BE2C (cell line): ENCODE measurements around the gene DCUN1D5.
"Not testable (repeated sequence)": the region's sequence is repeated elsewhere in the genome, so short reads cannot be mapped to it uniquely, and the experiment has no call there.

Source experiments
- DNase-seq: peaks from one replicate; pipeline ENCODE4 v3.0.0-alpha.2; 2020
- H3K27me3 ChIP-seq: fragments of 250-450 bp; sonication (Bioruptor Pico); 2 replicates; pipeline ENCODE4 v1.5.1; 2020; ENCODE audit warnings: mild to moderate bottlenecking
- H3K36me3 ChIP-seq: fragments of 250-450 bp; sonication (Bioruptor Pico); 2 replicates; pipeline ENCODE4 v1.5.1; 2020; ENCODE audit warnings: mild to moderate bottlenecking
- H3K4me1 ChIP-seq: fragments of 250-450 bp; sonication (Bioruptor Pico); 2 replicates; pipeline ENCODE4 v1.5.1; 2020
- H3K4me3 ChIP-seq: 2 replicates; pipeline ENCODE4 v1.5.1; 2011; ENCODE audit warnings: low read depth, low read length
- H3K9me3 ChIP-seq: fragments of 250-450 bp; sonication (Bioruptor Pico); 2 replicates; pipeline ENCODE4 v1.5.1; 2020
- CTCF ChIP-seq: IDR thresholded peaks from 2 replicates; pipeline ENCODE4 v1.5.1; 2012; ENCODE audit warnings: mild to moderate bottlenecking, low read depth, low read length

The DCUN1D5 gene

GRCh38 chr11:103035791-103036434 is 56.0 kb downstream of the DCUN1D5 start:
- H3K9me3 ChIP-seq, result no peaks in the 10 kb centered on the region
- TF ChIP-seq CTCF, result peak; percentile 75
- no peak overlapping the region for H3K4me3 ChIP-seq
- no peaks in the 10 kb centered on the region for H3K36me3 ChIP-seq
- H3K27me3 ChIP-seq, result 0 out of 2 replicates have a peak, but pooled peaks cover 3% of the 10 kb centered on the region
- peak; percentile 42 for DNase-seq
- no peaks in the 10 kb centered on the region for H3K4me1 ChIP-seq

- Histone ChIP-seq H3K9me3 (no peaks in the 10 kb centered on the region), H3K4me3 (no peak overlapping the region), H3K4me1 (no peaks in the 10 kb centered on the region), H3K27me3 (0 out of 2 replicates have a peak, but pooled peaks cover 3% of the 10 kb centered on the region), H3K36me3 (no peaks in the 10 kb centered on the region)
- TF ChIP-seq CTCF, result no peak
- no peak for DNase-seq
Observed at GRCh38 chr11:103035216-103035615, 56.7 kb downstream of the DCUN1D5 start.

- Histone ChIP-seq H3K27me3 (no peaks in the 10 kb centered on the region), H3K4me1 (no peaks in the 10 kb centered on the region), H3K36me3 (no peaks in the 10 kb centered on the region), H3K9me3 (no peaks in the 10 kb centered on the region), H3K4me3 (no peak overlapping the region)
- no peak for DNase-seq
- TF ChIP-seq CTCF, result no peak
Observed at GRCh38 chr11:103031834-103032233, 60.1 kb downstream of the DCUN1D5 start.

GRCh38 chr11:103029401-103029800 is 62.6 kb downstream of the DCUN1D5 start:
- no peak for DNase-seq
- no peaks in the 10 kb centered on the region for H3K36me3 ChIP-seq
- no peak for TF ChIP-seq CTCF
- no peaks in the 10 kb centered on the region for H3K4me1 ChIP-seq
- no peaks in the 10 kb centered on the region for H3K27me3 ChIP-seq
- H3K4me3 ChIP-seq, result no peak overlapping the region
- no peaks in the 10 kb centered on the region for H3K9me3 ChIP-seq

GRCh38 chr11:103028304-103029020 is 63.5 kb downstream of the DCUN1D5 start:
- H3K9me3 ChIP-seq, H3K4me1 ChIP-seq, H3K27me3 ChIP-seq, H3K36me3 ChIP-seq, H3K4me3 ChIP-seq, DNase-seq: not testable (repeated sequence)

GRCh38 chr11:103024086-103024485 is 67.9 kb downstream of the DCUN1D5 start:
- Histone ChIP-seq H3K27me3 (no peaks in the 10 kb centered on the region), H3K4me1 (no peaks in the 10 kb centered on the region), H3K9me3 (no peaks in the 10 kb centered on the region), H3K36me3 (no peaks in the 10 kb centered on the region), H3K4me3 (no peak overlapping the region)
- no peak for DNase-seq
- no peak for TF ChIP-seq CTCF
